SK-N-SH (cell line): ENCODE results near the gene IL17RC. TPM values are rescaled to one million over a fixed set of nuclear protein-coding genes. Genes with fewer than 3 reads are reported as not detected.

Source experiments
- CTCF ChIA-PET: fragments of 300-600, 350-600 bp; formaldehyde crosslinking; extraction: SDS; loops from one replicate; lab custom pipeline; 2021; lab: Yijun Ruan, JAX
- POLR2A ChIA-PET: fragments of 350-600 bp; sonication (Branson Sonifier 250); formaldehyde crosslinking; extraction: SDS; loops from one replicate; lab custom pipeline; 2020; ENCODE audit warnings: antibody characterized with exemption, inconsistent platforms; lab: Yijun Ruan, JAX
- DNase-seq: peaks from one replicate; pipeline ENCODE4 v3.0.0; 2012
- H2AFZ ChIP-seq: fragments of 200-600 bp; sonication (generic); 2 replicates; pipeline ENCODE4 v1.8.1; 2016; ENCODE audit warnings: antibody characterized with exemption, mild to moderate bottlenecking, low read depth
- H3F3A ChIP-seq: fragments of 200-600 bp; sonication (generic); replicated peaks from 2 replicates; pipeline ENCODE3; 2016; ENCODE audit warnings: antibody characterized with exemption, mild to moderate bottlenecking; ENCODE audit not compliant: insufficient read depth
- H3K27ac ChIP-seq, 2 experiments: fragments of 200-500 bp in 1 of 2; fragments of 200-600 bp in 1 of 2; sonication (Bioruptor generic) in 1 of 2; sonication (generic), shearing (Covaris generic) in 1 of 2; 2 replicates each; pipeline versions ENCODE4 v1.5.1 to v1.6.1; 2014 to 2016; ENCODE audit warnings: low read depth in 2 of 2, inconsistent platforms in 1 of 2, low read length in 1 of 2, mild to moderate bottlenecking in 1 of 2, mixed read lengths in 1 of 2
- H3K27me3 ChIP-seq: fragments of 200-600 bp; sonication (generic), shearing (Covaris generic); 2 replicates; pipeline ENCODE4 v1.6.1; 2016; ENCODE audit warnings: mixed run types; ENCODE audit not compliant: insufficient read depth
- H3K36me3 ChIP-seq, 2 experiments: fragments of 200-500 bp in 1 of 2; fragments of 200-600 bp in 1 of 2; sonication (Bioruptor generic) in 1 of 2; sonication (generic) in 1 of 2; replicated peaks in 1 of 2; 2 replicates each; pipeline versions ENCODE3 to v1.5.1; 2014 to 2016; ENCODE audit warnings: low read length in 1 of 2, mild to moderate bottlenecking in 1 of 2; ENCODE audit not compliant: insufficient read depth in 2 of 2, control insufficient read depth in 1 of 2
- H3K4me1 ChIP-seq, 2 experiments: fragments of 200-500 bp in 1 of 2; fragments of 200-600 bp in 1 of 2; sonication (Bioruptor generic) in 1 of 2; sonication (generic), shearing (Covaris generic) in 1 of 2; 2 replicates each; pipeline versions ENCODE4 v1.5.1 to v1.6.1; 2014 to 2016; ENCODE audit warnings: low read depth in 1 of 2, low read length in 1 of 2, mixed run types in 1 of 2; ENCODE audit not compliant: insufficient read depth in 2 of 2, control insufficient read depth in 1 of 2
- H3K4me2 ChIP-seq: fragments of 200-600 bp; sonication (generic), shearing (Covaris generic); 2 replicates; pipeline ENCODE4 v1.6.1; 2017; ENCODE audit warnings: mixed run types
- H3K4me3 ChIP-seq, 2 experiments: fragments of 200-500 bp in 1 of 2; fragments of 200-600 bp in 1 of 2; sonication (Bioruptor generic) in 1 of 2; sonication (generic), shearing (Covaris generic) in 1 of 2; 2 replicates each; pipeline versions ENCODE4 v1.5.1 to v1.8.1; 2014 to 2016; ENCODE audit warnings: low read depth in 2 of 2, inconsistent platforms in 1 of 2, low read length in 1 of 2, mild to moderate bottlenecking in 1 of 2, mixed read lengths in 1 of 2, moderate library complexity in 1 of 2
- H3K79me2 ChIP-seq: fragments of 200-600 bp; sonication (generic); 2 replicates; pipeline ENCODE4 v1.8.1; 2017; ENCODE audit warnings: mild to moderate bottlenecking; ENCODE audit not compliant: insufficient read depth
- H3K9ac ChIP-seq: fragments of 200-600 bp; sonication (generic); 2 replicates; pipeline ENCODE4 v1.6.1; 2017; ENCODE audit warnings: mixed run types
- H3K9me2 ChIP-seq: fragments of 200-600 bp; sonication (generic); 2 replicates; pipeline ENCODE4 v1.6.1; 2017; ENCODE audit warnings: mixed run types
- H3K9me3 ChIP-seq: fragments of 200-600 bp; sonication (generic); 2 replicates; pipeline ENCODE4 v1.6.1; 2017; ENCODE audit warnings: mixed run types, mild to moderate bottlenecking, moderate library complexity
- H4K20me1 ChIP-seq: fragments of 200-600 bp; sonication (generic); 2 replicates; pipeline ENCODE4 v1.6.1; 2017; ENCODE audit warnings: mild to moderate bottlenecking, mixed run types; ENCODE audit not compliant: insufficient read depth
- ELF1 ChIP-seq: IDR thresholded peaks from 2 replicates; pipeline ENCODE4 v1.4.0; 2012
- EP300 ChIP-seq, 2 experiments: IDR thresholded peaks; 2 replicates each; pipeline versions ENCODE4 v1.4.0 to v1.6.1; 2012; ENCODE audit warnings: borderline replicate concordance in 1 of 2, low read depth in 1 of 2, low read length in 1 of 2
- EZH2phosphoT487 ChIP-seq: fragments of 200-600 bp; sonication (generic); IDR thresholded peaks from 2 replicates; pipeline ENCODE4 v1.6.1; 2017; ENCODE audit warnings: low read depth, mixed run types, mild to moderate bottlenecking, antibody characterized with exemption, moderate library complexity, borderline replicate concordance
- FOSL2 ChIP-seq: IDR thresholded peaks from 2 replicates; pipeline ENCODE4 v1.4.0; 2012; ENCODE audit warnings: low read depth, mild to moderate bottlenecking, moderate library complexity, borderline replicate concordance
- FOXM1 ChIP-seq: IDR thresholded peaks from 2 replicates; pipeline ENCODE4 v1.4.0; 2012; ENCODE audit warnings: low read depth, mild to moderate bottlenecking
- GABPA ChIP-seq: IDR thresholded peaks from 2 replicates; pipeline ENCODE4 v1.4.0; 2012; ENCODE audit warnings: low read depth, mild to moderate bottlenecking
- GATA2 ChIP-seq: sonication (generic); formaldehyde crosslinking; IDR thresholded peaks from 2 replicates; pipeline ENCODE4 v1.5.0; 2020; ENCODE audit warnings: mild to moderate bottlenecking, missing genetic modification reagents
- JUND ChIP-seq: IDR thresholded peaks from 2 replicates; pipeline ENCODE4 v1.4.0; 2012
- MEF2A ChIP-seq: IDR thresholded peaks from 2 replicates; pipeline ENCODE4 v1.4.0; 2012; ENCODE audit warnings: low read depth, borderline replicate concordance
- MXI1 ChIP-seq: IDR thresholded peaks from 2 replicates; pipeline ENCODE4 v1.6.1; 2012; ENCODE audit warnings: mild to moderate bottlenecking, low read depth, low read length, improper control_type of control experiment
- NFIC ChIP-seq: IDR thresholded peaks from 2 replicates; pipeline ENCODE4 v1.4.0; 2012; ENCODE audit warnings: borderline replicate concordance
- RAD21 ChIP-seq: IDR thresholded peaks from 2 replicates; pipeline ENCODE4 v1.6.1; 2012; ENCODE audit warnings: mild to moderate bottlenecking, low read length
- RCOR1 ChIP-seq: fragments of 150-350 bp; IDR thresholded peaks from 2 replicates; pipeline ENCODE4 v1.6.1; 2017; ENCODE audit warnings: antibody characterized with exemption, low read length
- RXRA ChIP-seq: IDR thresholded peaks from 2 replicates; pipeline ENCODE4 v1.4.0; 2012; ENCODE audit warnings: low read depth, mild to moderate bottlenecking, borderline replicate concordance
- SIN3A ChIP-seq: IDR thresholded peaks from 2 replicates; pipeline ENCODE4 v1.6.1; 2012; ENCODE audit warnings: low read depth, mild to moderate bottlenecking, low read length, moderate library complexity, borderline replicate concordance
- SMC3 ChIP-seq: IDR thresholded peaks from 2 replicates; pipeline ENCODE4 v1.6.1; 2012; ENCODE audit warnings: low read depth, low read length, improper control_type of control experiment
- TAF1 ChIP-seq: IDR thresholded peaks from 2 replicates; pipeline ENCODE4 v1.6.1; 2012; ENCODE audit warnings: low read depth, mild to moderate bottlenecking, low read length, moderate library complexity, borderline replicate concordance
- WGBS: methylation state at CpG from one replicate; pipeline ENCODE4 v1.1.6; 2017; ENCODE audit warnings: low lambda C conversion rate; 5-methylcytosine and 5-hydroxymethylcytosine counted together
- polyA plus RNA-seq, 3 experiments: library from polyadenylated mRNA; depleted of rRNA; stranded (reverse); fragments of >200 nt; gene quantifications; 2 replicates each; pipeline ENCODE4 v1.2.3, GENCODE V29; 2012
- TF ChIP-seq, protein P1 (sequence below): fragments of 150-350 bp; IDR thresholded peaks from 2 replicates; pipeline ENCODE4 v1.6.1; 2016; ENCODE audit warnings: mild to moderate bottlenecking, low read depth, low read length
- TF ChIP-seq, protein P2 (sequence below): fragments of 200-600 bp; sonication (generic); IDR thresholded peaks from 2 replicates; pipeline ENCODE4 v1.6.1; 2017; ENCODE audit warnings: antibody characterized with exemption, mild to moderate bottlenecking, moderate library complexity
- TF ChIP-seq, protein P3 (sequence below): fragments of 150-350 bp; IDR thresholded peaks from 2 replicates; pipeline ENCODE4 v1.6.1; 2017; ENCODE audit warnings: antibody characterized with exemption, low read length, low read depth, borderline replicate concordance

IL17RC gene
- polyA plus RNA-seq, 1 of the 3 experiments (the other 2 are of a cell fraction): 17.3 TPM

DNA sequence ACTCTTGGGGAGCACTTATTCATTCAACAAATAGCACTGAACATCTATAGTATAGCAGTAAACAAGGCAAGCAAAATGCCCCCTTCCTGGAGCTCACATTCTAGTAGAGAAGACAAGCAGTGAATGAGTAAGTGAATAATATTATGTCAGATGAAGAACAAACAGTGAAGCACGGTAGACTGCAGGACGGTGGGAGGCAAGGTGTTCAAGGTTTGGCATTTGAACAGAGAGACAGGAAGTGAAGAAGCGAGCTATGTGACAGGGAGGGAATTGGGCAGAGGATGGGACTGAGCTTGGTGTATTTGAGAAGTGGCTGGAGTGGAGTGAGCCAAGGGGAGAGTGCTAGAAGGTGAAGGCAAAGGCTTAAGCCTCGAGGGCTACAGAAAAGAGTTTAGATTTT, 18.1 kb downstream of the IL17RC start:
- POLR2A ChIA-PET: interaction anchor here (3.8 kb wide), 1 partner anchor 10 kb away, joined by 58 read pairs; no protein-coding TSS in a partner anchor
- Histone ChIP-seq H3K79me2 (peaks cover 20% of the 10 kb centered on the region; the same call in 1 of the 2 replicates), H3K9me2 (no peaks in the 10 kb centered on the region), H3K36me3 (peaks cover 9 to 19% of the 10 kb centered on the region in 2 experiments), H3K4me1 (peaks cover 12 to 19% of the 10 kb centered on the region in 2 experiments), H3K27ac (no peak overlapping the region), H3K27me3 (no peaks in the 10 kb centered on the region), H3K9ac (0 out of 2 replicates have a peak overlapping the region, but pooled peaks have one; percentile 83), H4K20me1 (no peaks in the 10 kb centered on the region), H3F3A (peaks cover 5% of the 10 kb centered on the region), H3K9me3 (no peaks in the 10 kb centered on the region), H3K4me2 (peak overlapping the region; percentile 92), H3K4me3 (peak overlapping the region; percentile 75 to 83), H2AFZ (no peak overlapping the region)
- no peak for TF ChIP-seq EZH2phosphoT487
- no peak for TF ChIP-seq FOSL2
- no peak for TF ChIP-seq RAD21
- no peak for TF ChIP-seq NFIC
- TF ChIP-seq, protein P1, sequence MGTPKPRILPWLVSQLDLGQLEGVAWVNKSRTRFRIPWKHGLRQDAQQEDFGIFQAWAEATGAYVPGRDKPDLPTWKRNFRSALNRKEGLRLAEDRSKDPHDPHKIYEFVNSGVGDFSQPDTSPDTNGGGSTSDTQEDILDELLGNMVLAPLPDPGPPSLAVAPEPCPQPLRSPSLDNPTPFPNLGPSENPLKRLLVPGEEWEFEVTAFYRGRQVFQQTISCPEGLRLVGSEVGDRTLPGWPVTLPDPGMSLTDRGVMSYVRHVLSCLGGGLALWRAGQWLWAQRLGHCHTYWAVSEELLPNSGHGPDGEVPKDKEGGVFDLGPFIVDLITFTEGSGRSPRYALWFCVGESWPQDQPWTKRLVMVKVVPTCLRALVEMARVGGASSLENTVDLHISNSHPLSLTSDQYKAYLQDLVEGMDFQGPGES: no peak
- TF ChIP-seq ELF1: no peak
- TF ChIP-seq TAF1: no peak
- CTCF ChIA-PET: interaction anchor here (0.8 to 5.5 kb wide), 2 partner anchors 12 to 14 kb away, joined by 3 to 38 read pairs; no protein-coding TSS in a partner anchor
- WGBS: 61% methylated on average over 4 of the region's 4 CpGs
- no peak for DNase-seq

DNA sequence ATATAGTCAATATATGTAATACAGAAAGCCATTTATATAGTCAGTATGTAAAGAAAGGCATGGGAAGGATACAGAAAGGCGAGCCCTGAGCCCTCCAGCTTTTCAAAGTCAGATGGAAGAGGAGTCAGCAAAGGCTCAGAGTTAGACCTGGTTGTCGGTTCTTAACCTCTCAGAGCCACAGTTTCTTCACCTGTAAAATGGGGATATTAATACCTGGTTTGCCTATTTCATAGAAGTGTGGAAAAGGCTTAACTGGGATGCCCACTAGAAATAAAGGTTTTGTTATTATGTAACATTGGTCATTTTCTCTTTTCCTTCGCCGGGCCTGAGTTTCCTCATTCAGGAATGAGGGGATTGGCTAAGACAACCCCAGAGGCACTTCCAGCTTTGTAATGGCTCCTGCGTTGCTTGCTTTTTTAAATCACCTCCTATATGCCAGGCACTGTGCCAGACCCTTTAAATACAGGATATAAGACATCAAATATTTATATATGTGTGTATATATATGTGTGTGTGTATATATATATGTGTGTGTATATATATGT, 19.1 kb downstream of the IL17RC start:
- no peaks in the 10 kb centered on the region for H3K9me2 ChIP-seq
- no peak overlapping the region; the same call in 1 of the 2 replicates for H3K4me2 ChIP-seq
- no peaks in the 10 kb centered on the region for H3K9me3 ChIP-seq
- peaks cover 12 to 19% of the 10 kb centered on the region in 2 experiments for H3K4me1 ChIP-seq
- peaks cover 20% of the 10 kb centered on the region; the same call in 1 of the 2 replicates for H3K79me2 ChIP-seq
- POLR2A ChIA-PET: interaction anchor here (3.8 kb wide), 1 partner anchor 9 kb away, joined by 58 read pairs; no protein-coding TSS in a partner anchor
- H3K36me3 ChIP-seq: peaks cover 9 to 11% of the 10 kb centered on the region in 2 experiments
- H3K27me3 ChIP-seq: no peaks in the 10 kb centered on the region
- H3K9ac ChIP-seq: no peak overlapping the region
- no peak overlapping the region for H2AFZ ChIP-seq
- no peaks in the 10 kb centered on the region for H4K20me1 ChIP-seq
- no peak for TF ChIP-seq ELF1
- TF ChIP-seq RCOR1: no peak
- TF ChIP-seq EP300 (IDR thresholded peaks at IDR 0.05; ENCODE audit: borderline replicate concordance in 1 of 2, low read depth in 1 of 2, low read length in 1 of 2): no peak
- TF ChIP-seq MEF2A: no peak
- no peak for TF ChIP-seq SIN3A
- TF ChIP-seq GATA2 (CRISPR knock-in tag): no peak
- TF ChIP-seq TAF1: no peak
- TF ChIP-seq RXRA: no peak
- TF ChIP-seq, protein P1: no peak
- TF ChIP-seq, protein P2, sequence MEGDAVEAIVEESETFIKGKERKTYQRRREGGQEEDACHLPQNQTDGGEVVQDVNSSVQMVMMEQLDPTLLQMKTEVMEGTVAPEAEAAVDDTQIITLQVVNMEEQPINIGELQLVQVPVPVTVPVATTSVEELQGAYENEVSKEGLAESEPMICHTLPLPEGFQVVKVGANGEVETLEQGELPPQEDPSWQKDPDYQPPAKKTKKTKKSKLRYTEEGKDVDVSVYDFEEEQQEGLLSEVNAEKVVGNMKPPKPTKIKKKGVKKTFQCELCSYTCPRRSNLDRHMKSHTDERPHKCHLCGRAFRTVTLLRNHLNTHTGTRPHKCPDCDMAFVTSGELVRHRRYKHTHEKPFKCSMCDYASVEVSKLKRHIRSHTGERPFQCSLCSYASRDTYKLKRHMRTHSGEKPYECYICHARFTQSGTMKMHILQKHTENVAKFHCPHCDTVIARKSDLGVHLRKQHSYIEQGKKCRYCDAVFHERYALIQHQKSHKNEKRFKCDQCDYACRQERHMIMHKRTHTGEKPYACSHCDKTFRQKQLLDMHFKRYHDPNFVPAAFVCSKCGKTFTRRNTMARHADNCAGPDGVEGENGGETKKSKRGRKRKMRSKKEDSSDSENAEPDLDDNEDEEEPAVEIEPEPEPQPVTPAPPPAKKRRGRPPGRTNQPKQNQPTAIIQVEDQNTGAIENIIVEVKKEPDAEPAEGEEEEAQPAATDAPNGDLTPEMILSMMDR: no peak
- TF ChIP-seq SMC3: no peak
- TF ChIP-seq JUND: no peak
- no peak for TF ChIP-seq GABPA
- no peak for TF ChIP-seq MXI1
- no peak for TF ChIP-seq RAD21
- no peak for TF ChIP-seq FOXM1
- TF ChIP-seq, protein P3, sequence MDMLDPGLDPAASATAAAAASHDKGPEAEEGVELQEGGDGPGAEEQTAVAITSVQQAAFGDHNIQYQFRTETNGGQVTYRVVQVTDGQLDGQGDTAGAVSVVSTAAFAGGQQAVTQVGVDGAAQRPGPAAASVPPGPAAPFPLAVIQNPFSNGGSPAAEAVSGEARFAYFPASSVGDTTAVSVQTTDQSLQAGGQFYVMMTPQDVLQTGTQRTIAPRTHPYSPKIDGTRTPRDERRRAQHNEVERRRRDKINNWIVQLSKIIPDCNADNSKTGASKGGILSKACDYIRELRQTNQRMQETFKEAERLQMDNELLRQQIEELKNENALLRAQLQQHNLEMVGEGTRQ: no peak
- no peak for TF ChIP-seq EZH2phosphoT487
- CTCF ChIA-PET: interaction anchor here (0.8 kb wide), 1 partner anchor 13 kb away, joined by 3 read pairs; no protein-coding TSS in a partner anchor
- 92% methylated on average over 5 of the region's 5 CpGs for WGBS
- DNase-seq: no peak
- H3K4me3 ChIP-seq: no peak overlapping the region
- peaks cover 5% of the 10 kb centered on the region for H3F3A ChIP-seq
- H3K27ac ChIP-seq: no peak overlapping the region
